ENCODE measurements around the gene CACNA1D.

CACNA1D gene

GRCh38 chr3:53753518-53754183 is 259.2 kb downstream of the CACNA1D start:
- no peak for DNase-seq (ENCODE audit: low spot score)

GRCh38 chr3:53754325-53754724 is 259.9 kb downstream of the CACNA1D start:
- DNase-seq (ENCODE audit: low spot score) = no peak

GRCh38 chr3:53758846-53759245 is 264.4 kb downstream of the CACNA1D start:
- DNase-seq (ENCODE audit: low spot score) = no peak

GRCh38 chr3:53763353-53763752 is 268.9 kb downstream of the CACNA1D start:
- DNase-seq (ENCODE audit: low spot score) = no peak

GRCh38 chr3:53764026-53764775 is 269.8 kb downstream of the CACNA1D start:
- no peak for DNase-seq (ENCODE audit: low spot score)

- DNase-seq (ENCODE audit: low spot score) = no peak
Observed at GRCh38 chr3:53765753-53766152, 271.3 kb downstream of the CACNA1D start.

- DNase-seq (ENCODE audit: low spot score) = no peak
Observed at GRCh38 chr3:53766706-53767105, 272.3 kb downstream of the CACNA1D start.

- DNase-seq (ENCODE audit: low spot score) = no peak
Observed at GRCh38 chr3:53768478-53769459, 274.4 kb downstream of the CACNA1D start.

- no peak for DNase-seq (ENCODE audit: low spot score)
Observed at GRCh38 chr3:53772562-53772961, 278.2 kb downstream of the CACNA1D start.

- DNase-seq (ENCODE audit: low spot score) = no peak
Observed at GRCh38 chr3:53773021-53773436, 278.6 kb downstream of the CACNA1D start.

- no peak for DNase-seq (ENCODE audit: low spot score)
Observed at GRCh38 chr3:53773611-53774368, 279.4 kb downstream of the CACNA1D start.

GRCh38 chr3:53774414-53774813 is 280.0 kb downstream of the CACNA1D start:
- DNase-seq (ENCODE audit: low spot score) = no peak

- no peak for DNase-seq (ENCODE audit: low spot score)
Observed at GRCh38 chr3:53775018-53775417, 280.6 kb downstream of the CACNA1D start.

- no peak for DNase-seq (ENCODE audit: low spot score)
Observed at GRCh38 chr3:53775834-53776251, 281.4 kb downstream of the CACNA1D start.

- no peak for DNase-seq (ENCODE audit: low spot score)
Observed at GRCh38 chr3:53776494-53777101, 282.2 kb downstream of the CACNA1D start.

- no peak for DNase-seq (ENCODE audit: low spot score)
Observed at GRCh38 chr3:53777468-53777867, 283.1 kb downstream of the CACNA1D start.

GRCh38 chr3:53778153-53778552 is 283.7 kb downstream of the CACNA1D start:
- DNase-seq (ENCODE audit: low spot score) = no peak

GRCh38 chr3:53780171-53780570 is 285.8 kb downstream of the CACNA1D start:
- DNase-seq (ENCODE audit: low spot score) = no peak

GRCh38 chr3:53780806-53781205 is 286.4 kb downstream of the CACNA1D start:
- DNase-seq (ENCODE audit: low spot score) = no peak

- no peak for DNase-seq (ENCODE audit: low spot score)
Observed at GRCh38 chr3:53787016-53787415, 292.6 kb downstream of the CACNA1D start.

GRCh38 chr3:53788038-53788437 is 293.6 kb downstream of the CACNA1D start:
- DNase-seq (ENCODE audit: low spot score) = no peak
